Activated CD8-positive, alpha-beta memory T cell treated with anti-CD3 and anti-CD28 coated beads, Interleukin-2, amount 50 U/mL, for 1 hour (primary cell): ENCODE results near the gene ANGPTL3.
"Not testable (repeated sequence)": the region's sequence is repeated elsewhere in the genome, so short reads cannot be mapped to it uniquely, and the experiment has no call there.

Experiments used
- DNase-seq: peaks from one replicate; pipeline ENCODE4 v3.0.0-alpha.2; 2020; ENCODE audit errors: extremely low read depth

ANGPTL3 gene

DNA sequence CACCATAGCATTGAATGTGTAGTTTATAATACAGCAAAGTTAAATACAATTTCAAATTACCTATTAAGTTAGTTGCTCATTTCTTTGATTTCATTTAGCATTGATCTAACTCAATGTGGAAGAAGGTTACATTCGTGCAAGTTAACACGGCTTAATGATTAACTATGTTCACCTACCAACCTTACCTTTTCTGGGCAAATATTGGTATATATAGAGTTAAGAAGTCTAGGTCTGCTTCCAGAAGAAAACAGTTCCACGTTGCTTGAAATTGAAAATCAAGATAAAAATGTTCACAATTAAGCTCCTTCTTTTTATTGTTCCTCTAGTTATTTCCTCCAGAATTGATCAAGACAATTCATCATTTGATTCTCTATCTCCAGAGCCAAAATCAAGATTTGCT, at the start of gene ANGPTL3:
TSS of gene ANGPTL3 (plus strand) at position 240 of the 400 bp plus-strand sequence. CDS start at position 287, 47 bp downstream.
- no peak for DNase-seq

DNA sequence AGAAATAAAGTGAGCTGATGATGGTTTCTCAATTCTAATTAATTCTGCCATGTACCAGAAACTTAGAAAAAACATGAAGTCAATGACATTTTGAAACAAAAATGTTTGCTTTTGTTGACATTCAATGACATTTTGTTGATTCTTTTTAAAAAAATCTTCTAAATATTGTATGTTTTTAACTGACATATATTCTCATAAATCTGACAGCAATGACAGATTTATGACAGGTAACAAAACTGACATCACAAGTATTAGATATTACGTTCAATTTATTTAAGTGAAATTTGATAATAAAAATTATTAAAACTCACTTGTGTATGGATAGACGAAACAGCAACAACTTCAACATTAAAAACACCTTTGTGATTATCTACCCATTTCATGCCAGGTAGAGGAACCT, 36.0 kb upstream of the ANGPTL3 start:
- DNase-seq: no peak

GRCh38 chr1:62567182-62567581, 30.1 kb upstream of the ANGPTL3 start:
- DNase-seq: not testable (repeated sequence)

- not testable (repeated sequence) for DNase-seq
These were observed 29.4 kb upstream of the ANGPTL3 start for GRCh38 chr1:62567926-62568325.

- DNase-seq: not testable (repeated sequence)
These were observed 25.8 kb upstream of the ANGPTL3 start for GRCh38 chr1:62571517-62571916.

DNA sequence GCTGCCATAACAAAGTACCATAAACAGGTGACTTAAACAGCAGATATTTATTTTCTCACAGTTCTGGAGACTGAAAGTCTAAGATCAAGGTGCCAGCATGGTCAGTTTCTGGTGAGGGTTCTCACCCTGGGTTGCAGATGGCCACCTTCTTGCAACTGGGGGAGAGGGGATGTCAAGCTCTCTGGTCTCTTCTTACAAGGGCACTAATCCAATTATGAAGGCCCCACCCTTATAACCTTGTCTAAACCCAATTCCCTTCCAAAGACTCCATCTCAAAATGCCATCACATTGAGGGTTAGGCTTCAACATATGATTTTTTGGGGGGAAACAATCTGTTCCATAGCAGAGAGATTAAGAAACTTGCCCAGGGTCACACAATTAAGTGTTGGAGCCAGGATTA, 24.8 kb upstream of the ANGPTL3 start:
- no peak for DNase-seq

GRCh38 chr1:62573675-62574074, 23.6 kb upstream of the ANGPTL3 start:
- no peak for DNase-seq

DNA sequence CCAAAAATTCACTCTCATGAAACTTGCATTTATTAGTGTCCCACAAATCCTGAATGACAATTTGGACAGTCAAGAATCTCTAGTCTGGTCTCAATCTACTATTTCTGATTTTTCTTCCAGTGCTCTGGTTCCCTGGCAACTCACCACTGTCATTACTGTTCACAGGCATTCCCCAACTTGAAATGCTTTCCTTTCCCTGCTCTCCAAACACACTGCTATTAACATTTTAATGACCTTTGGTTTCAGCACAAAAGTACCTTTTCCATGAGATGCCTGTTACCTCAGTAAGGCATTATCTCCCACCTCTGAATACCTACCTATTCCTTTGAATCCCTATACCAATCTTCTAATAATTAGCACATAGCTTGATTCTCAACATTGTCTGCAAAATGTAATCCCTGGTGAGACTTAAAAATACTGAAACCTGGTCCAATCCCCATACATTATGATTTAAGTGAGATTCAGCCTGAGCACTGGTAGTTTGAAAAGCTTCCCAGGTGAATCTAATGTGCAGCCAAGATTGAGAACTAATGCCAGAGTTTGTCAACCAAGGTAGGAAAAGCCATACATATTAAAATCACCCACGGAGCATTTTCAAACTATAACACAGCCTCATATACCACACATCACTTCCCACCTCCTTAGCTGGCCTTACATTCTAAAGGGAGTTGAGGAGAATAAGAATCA, 11.7 kb upstream of the ANGPTL3 start:
- no peak for DNase-seq

DNA sequence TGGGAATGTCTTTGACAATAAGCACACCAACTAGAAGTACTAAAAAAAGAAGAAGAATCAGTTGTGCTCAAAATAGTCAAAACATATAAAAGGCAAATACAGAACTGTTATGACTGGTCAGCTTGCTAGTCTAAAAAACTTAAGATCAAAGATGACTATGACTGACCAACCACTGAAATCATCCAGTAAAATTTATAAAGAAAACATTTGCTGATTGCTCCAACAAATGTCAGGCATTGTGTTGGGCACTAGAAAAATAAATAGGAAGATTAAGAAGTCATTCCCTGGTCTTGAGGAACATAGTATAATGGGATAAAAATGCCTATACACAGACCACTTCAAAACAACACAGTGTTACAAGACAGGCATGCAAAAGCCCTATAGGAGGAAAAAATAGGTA, 9.3 kb upstream of the ANGPTL3 start:
- no peak for DNase-seq

DNA sequence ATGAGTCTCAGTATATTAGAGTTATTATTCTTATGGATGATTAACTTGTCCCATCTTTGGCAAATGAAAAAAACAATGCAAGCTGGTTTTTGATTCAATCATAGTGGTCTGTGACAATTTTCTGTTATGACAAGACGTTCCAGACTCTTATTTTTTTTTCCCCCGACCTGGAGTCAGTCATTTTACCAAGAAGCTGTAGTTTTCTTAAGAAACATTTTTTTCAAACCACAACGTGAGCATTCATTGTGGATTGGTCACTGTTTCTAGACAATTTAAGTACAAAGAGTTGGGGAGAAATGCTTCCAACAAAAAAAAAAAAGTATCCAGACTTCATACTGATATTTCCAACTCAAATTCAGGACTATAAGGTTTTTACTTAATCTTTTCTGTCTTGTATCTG, 8.0 kb upstream of the ANGPTL3 start:
- no peak for DNase-seq

DNA sequence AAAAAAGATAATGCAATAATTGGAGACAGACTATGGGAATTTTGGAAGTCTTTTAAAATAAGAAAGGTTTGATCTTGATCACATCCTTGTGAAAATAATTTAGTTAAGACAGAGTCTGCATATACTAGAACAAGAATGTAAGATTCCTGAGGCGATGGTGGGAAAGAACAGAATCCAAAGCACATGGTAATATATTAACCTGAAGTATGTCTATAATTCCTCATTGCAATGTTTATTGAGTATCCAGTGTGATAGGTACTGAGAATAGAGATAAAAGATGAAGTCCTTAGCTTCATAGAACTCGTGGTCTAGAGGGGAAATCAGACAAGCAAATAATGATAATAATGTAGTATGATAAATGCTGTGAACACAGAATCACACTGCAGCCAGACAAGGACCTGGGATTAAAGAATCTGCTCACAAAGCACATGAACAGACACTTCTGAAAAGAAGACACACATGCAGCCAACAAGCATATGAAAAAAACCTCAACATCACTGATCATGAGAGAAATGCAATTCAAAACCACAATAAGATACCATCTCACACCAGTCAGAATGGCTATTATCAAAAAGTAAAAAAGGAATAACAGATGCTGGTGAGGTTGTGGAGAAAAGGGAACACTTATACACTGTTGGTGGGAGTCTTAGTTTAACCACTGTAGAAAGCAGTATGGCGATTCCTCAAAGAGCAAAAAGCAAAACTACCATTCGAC, 6.9 kb upstream of the ANGPTL3 start:
- no peak for DNase-seq

GRCh38 chr1:62590970-62591368, 6.4 kb upstream of the ANGPTL3 start:
- no peak for DNase-seq

- no peak for DNase-seq
These were observed 3.4 kb upstream of the ANGPTL3 start for GRCh38 chr1:62593825-62594394.

DNA sequence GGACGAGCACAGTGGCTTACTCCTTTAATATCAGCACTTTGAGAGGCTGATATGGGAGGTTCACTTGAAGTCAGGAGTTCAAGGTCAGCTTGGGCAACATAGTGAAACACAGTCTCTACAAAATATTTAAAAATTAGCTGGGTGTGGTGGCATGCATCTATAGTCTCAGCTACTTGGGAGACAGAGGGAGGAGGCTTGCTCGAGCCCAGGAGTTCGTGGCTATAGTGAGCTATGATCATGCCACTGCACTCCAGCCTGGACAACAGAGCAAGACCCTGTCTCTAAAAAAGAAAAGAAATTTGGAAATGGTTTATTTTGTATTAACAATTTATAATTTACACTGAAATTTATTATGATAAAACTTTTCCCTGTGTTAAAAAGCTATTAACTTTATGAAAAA, 1.7 kb upstream of the ANGPTL3 start:
- no peak for DNase-seq

GRCh38 chr1:62599044-62599443, 1.7 kb downstream of the ANGPTL3 start:
- DNase-seq: no peak

- no peak for DNase-seq
These were observed 4.1 kb downstream of the ANGPTL3 start for GRCh38 chr1:62601457-62601856.

DNA sequence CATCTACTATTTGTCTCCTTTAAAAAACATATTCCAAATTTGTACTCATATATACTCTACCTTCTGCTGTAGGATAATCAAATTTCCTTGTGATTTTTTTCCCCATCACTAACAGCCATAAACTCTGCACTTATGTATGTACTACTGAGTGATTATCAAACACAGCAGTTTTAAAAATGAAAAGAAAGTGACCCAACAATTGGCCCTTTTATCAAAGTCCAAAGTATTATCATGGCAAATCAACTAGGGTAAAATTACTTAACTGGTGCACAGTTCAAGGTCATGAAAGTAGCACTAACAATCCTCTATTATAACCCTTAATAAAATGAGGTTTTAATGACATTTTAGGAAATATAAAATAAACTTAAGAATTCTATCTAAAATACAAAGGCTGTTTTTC, 11.6 kb downstream of the ANGPTL3 start:
- DNase-seq: no peak

- DNase-seq: not testable (repeated sequence)
These were observed 13.3 kb downstream of the ANGPTL3 start for GRCh38 chr1:62610588-62610987.

DNA sequence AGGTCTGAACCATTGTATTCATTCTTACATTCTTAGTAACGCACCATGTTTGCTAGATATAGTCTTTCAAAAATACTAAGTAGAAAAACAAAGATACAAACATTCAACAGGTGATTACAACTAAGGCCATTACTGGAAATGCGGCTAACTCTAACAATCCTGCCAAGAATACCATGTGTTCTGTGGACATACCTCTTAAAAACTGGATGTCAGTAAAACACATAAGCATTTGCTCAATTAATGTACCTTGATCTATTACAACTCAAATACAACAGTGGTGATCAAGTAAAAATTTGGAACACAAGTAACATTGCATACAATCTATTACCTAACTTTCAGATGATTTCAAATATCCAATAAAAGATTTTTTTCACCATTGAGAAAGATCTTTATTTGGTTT, 15.4 kb downstream of the ANGPTL3 start:
- DNase-seq: no peak

DNA sequence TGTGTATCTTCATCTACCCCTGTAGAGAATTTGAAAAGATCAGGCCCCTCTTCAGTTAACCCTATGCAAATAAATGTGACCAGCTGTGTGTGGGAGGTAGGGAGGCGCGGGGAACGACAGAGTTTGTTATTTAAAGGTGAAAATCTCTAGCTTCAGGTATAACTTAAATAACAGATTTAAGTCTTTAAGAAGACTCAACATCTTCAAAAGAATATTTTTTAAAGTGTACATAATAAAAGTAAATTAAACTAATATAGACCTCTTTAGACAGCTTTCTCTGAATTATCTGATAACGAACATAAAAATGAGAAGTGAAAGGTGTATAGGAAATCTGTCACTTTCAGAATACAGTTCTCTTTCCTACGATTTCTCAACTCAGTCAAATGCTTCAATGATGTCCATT, 16.0 kb downstream of the ANGPTL3 start:
- no peak for DNase-seq

- DNase-seq: no peak
These were observed 16.6 kb downstream of the ANGPTL3 start for GRCh38 chr1:62613890-62614289.

DNA sequence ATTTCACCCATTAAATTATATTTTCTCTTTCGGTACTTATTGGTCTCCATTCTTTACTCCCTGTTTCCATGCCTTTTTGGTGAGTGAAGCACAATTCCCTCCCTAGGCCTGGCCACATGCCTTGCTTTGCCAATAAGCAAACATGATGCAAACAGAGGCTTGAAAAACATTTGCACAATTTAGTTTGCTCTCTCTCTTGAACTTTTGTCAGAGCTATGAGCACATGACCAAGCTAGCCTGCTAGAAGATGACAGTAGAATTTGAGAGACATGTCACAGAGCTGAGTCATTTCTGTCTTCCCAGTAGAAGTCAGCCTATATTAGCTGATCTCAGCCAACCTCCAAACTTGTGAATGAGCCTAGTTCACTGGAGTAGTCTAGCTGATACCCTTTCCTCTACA, 24.6 kb downstream of the ANGPTL3 start:
- no peak for DNase-seq

- no peak for DNase-seq
These were observed 28.1 kb downstream of the ANGPTL3 start for GRCh38 chr1:62625415-62625814.
